OCI-M2 (cell line): ENCODE measurements around the gene GAS7.
"Not testable (repeated sequence)": the region's sequence is repeated elsewhere in the genome, so short reads cannot be mapped to it uniquely, and the experiment has no call there.

Experiments
- DNase-seq: peaks from one replicate; lab custom pipeline; 2025; ENCODE audit not compliant: unreplicated experiment; lab: John Stamatoyannopoulos, UW

Gene GAS7

DNA sequence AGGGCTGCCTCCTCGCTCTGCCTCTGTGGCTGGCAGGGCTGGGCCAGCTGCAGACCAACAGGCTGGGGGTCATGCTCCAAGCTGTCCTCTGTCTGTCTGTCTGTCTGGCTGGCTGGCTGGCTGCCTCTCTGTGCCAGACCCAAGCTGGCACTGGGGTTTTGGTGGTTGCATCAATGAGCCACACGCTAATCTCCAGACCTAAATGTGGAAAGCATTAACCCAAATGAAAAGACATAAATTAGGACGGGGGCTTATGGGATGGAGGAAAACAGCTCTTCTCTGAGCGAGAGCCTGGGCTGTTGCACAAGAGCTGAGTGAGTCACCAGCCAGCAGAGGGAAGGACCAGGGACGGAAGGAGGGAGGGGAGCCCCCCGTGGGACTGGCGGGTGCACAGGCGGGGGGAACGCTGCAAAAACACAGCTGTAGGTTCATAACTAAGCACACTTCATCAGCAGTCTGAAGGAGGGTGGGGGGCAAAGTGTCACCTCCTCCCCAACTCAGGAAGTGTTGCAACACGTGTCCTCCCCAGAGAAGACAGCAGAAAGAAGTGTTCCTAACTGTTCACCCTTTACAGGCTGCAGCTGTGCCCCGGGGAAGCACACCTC, 83.4 kb downstream of the GAS7 start:
- no peak for DNase-seq

DNA sequence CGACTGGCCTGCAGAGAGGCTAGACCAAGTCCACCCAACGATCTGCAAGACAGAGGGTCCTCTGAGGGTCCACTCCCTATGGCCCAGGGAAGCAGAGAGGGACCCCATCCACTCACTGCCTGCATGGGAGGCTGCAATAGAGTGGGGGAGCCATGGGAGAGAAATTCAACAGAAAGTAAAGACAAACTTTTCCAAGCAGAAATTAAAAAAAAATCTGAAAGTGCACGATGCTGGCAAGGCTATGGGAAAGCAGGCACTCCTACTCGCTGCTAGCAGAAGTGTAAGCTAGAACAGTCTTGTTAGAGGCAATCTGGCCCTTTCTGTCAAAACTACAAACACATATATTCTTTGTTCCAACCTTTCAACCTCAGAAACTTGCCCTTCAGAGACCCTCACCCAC, 85.4 kb downstream of the GAS7 start:
- DNase-seq, result no peak

DNA sequence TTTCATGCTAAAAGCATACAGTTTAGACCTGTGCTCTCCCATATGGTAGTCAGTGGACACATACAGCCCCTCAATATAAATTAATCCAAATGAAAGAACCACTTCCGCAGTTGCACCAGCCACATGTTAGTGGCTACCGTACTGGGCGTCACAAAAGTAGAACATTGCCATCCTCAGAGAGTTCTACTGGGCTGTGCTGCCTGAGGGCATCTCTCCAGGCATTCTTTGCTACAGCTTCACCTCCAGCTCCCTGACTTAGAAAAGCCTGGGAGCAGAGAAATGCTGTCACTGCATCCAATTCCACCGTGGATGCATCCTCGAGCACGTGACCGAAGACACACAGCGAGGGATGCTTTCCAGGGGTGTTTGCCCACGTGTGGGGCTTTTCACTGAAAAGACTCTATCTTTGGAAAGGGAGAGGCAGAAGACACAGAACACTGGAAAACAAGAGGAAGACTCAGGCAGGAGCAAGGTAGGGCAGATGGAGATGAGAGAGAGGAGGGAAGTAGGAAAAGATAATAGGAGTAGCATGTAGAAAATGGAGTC, 86.4 kb downstream of the GAS7 start:
- DNase-seq, result no peak

GRCh38 chr17:10109146-10109545, 89.3 kb downstream of the GAS7 start:
- DNase-seq, result no peak

DNA sequence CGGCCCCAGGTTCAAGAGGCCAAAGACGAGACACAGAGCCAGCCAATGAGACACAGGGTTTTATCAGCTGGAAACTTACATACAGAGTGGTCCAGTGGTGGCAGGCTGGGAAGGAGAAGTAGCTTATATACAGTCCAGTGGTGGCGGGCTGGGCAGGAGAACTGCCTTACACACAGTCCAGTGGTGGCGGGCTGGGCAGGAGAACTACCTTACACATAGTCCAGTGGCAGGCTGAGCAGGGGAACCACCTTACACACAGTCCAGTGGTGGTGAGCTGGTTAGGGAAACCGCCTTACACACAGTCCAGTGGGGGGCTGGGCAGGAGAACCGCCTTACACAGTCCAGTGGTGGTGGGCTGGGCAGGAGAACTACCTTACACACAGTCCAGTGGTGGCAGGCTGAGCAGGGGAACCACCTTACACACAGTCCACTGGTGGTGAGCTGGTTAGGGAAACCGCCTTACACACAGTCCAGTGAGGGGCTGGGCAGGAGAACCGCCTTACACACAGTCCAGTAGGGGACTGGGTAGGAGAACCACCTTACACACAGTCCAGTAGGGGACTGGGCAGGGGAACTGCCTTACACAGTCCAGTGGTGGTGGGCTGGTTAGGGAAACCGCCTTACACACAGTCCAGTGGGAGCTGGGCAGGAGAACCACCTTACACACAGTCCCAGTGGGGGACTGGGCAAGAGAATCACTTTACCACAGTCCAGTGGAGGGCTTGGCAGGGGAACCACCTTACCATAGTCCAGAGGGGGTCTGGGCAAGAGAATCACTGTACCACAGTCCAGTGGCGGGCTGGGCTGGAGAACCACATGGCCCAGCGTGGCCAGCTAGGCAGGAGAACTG, 90.9 kb downstream of the GAS7 start:
- no peak for DNase-seq

- DNase-seq, result no peak
Measured at GRCh38 chr17:10106067-10106466, 92.3 kb downstream of the GAS7 start.

GRCh38 chr17:10105513-10106001, 92.8 kb downstream of the GAS7 start:
- no peak for DNase-seq

GRCh38 chr17:10103712-10104111, 94.7 kb downstream of the GAS7 start:
- DNase-seq, result no peak

DNA sequence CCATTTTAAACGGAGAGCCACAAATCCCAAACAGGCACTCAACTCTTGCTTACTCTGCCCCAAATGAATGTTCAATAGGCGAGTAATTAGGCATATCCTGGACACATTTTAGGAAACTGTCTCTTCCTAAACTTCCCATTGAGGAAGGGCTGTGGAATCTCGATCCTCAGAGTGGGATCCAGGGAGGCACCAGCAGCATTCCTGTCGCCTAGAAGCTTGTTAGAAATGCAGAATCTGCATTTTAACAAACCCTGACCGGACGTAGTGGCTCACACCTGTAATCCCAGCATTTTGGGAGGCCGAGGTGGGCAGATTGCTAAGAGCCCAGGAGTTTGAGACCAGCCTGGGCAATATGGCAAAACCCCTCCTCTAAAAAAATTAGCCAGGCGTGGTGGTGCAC, 95.6 kb downstream of the GAS7 start:
- no peak for DNase-seq

GRCh38 chr17:10099051-10099571, 99.3 kb downstream of the GAS7 start:
- DNase-seq, result no peak

DNA sequence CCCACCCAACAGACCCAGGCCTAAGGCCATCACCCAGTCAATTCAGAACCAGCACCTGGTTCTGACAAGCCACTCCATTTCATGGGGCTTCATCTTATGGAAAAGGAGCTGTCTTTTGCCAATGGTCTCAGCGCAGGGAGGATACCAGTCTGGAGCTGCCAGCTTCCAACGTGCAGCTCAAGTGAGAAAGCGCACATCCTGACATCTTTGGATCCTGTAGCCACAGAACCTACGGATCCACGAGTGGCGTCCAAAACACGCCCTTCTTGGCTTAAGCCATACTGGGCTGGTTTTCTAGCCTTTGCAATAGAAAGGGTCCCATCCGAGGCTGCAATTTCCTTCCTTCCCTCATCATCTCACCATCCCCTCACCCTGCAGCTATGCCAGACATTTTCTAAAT, 101.8 kb downstream of the GAS7 start:
- no peak for DNase-seq

DNA sequence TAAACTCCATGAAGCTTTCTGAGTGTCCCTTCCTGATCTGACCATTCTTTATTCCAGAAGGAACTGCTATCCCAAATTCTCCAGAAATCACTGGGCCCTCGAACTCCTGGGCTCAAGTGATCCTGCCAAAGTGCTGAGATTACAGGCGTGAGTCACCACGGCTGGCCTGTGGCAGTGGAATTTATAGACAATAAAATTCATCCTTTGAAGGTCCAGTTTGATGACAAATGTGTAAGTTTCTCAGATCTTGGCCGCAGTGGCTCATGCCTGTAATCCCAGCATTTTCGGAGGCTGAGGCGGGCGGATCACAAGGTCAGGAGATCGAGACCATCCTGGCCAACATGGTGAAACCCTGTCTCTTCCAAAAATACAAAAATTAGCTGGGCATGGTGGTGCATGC, 103.1 kb downstream of the GAS7 start:
- DNase-seq, result not testable (repeated sequence)

- DNase-seq, result no peak
Measured at GRCh38 chr17:10094797-10095196, 103.6 kb downstream of the GAS7 start.

- no peak for DNase-seq
Measured at GRCh38 chr17:10092595-10092994, 105.8 kb downstream of the GAS7 start.

GRCh38 chr17:10091046-10091445, 107.4 kb downstream of the GAS7 start:
- no peak for DNase-seq

DNA sequence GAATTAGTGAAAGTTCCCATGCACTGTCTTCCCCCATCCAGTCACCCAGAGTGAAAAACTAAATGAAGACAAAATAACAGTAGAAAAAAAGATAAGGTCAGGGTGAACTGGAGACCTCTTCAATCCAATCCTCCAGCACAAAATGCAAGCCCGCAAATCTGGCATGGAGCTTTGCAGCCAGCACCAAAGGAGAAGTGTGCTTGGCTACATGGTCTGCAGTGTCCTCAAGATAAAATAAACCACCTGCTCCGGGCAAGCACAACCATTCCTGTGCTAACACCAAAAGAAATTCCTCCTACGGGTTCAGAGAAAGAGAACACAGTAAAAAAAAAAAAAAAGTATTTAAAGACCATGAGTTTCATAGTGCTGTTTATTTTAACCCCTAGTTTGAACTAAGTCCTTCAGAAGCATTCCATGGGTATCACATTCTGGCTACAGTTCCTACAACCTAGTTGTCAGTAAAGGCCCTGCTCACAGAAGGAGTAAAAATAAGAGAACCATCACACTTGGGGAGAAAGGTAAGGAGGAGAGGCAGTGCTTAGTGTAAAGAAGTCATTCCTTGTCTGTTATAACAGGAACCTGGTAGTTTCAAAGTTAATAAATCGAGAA, 109.1 kb downstream of the GAS7 start:
- no peak for DNase-seq

GRCh38 chr17:10088444-10088843, 110.0 kb downstream of the GAS7 start:
- no peak for DNase-seq

- no peak for DNase-seq
Measured at GRCh38 chr17:10087355-10087754, 111.1 kb downstream of the GAS7 start.

- DNase-seq, result no peak
Measured at GRCh38 chr17:10083864-10084263, 114.5 kb downstream of the GAS7 start.

DNA sequence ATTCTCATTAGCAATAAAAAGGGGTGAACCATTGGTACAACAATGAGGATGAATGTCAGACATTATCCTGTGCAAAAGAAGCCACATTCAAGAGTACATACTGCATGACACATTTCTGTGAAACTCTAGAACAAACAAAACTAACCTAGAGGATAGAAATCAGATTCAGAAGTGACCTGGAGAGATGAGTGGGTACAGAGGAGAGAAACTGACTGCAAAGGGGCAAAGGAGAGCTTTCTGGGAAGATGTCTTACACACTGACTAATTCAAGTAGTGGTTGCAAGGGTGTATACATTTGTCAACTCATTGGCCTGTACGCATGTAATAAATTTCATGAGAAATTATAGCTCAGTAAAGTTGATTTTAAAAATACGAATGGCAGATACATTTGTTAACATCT, 115.6 kb downstream of the GAS7 start:
- no peak for DNase-seq

- DNase-seq, result no peak
Measured at GRCh38 chr17:10081571-10082169, 116.7 kb downstream of the GAS7 start.
